Adrenal gland (tissue), 5 donors: Measurements from ENCODE around the gene ZNF416.

ENCODE experiments used
- POLR2A ChIP-seq, 2 donors: fragments of 450-650 bp; IDR thresholded peaks; one replicate each; pipeline ENCODE4 v1.6.1; 2017; ENCODE audit warnings: antibody characterized with exemption in 2 of 2, mild to moderate bottlenecking in 2 of 2, moderate library complexity in 1 of 2
- TF ChIP-seq, protein P1 (sequence below), 6 experiments: fragments of 450-650 bp in 4 of 6; fragments of 200-600 bp in 2 of 6; sonication (generic) in 1 of 6; IDR thresholded peaks; 1 replicate in 5 of 6; 2 replicates in 1 of 6; pipeline versions ENCODE4 v1.5.1 to v1.8.0; 2016 to 2021; ENCODE audit warnings: antibody characterized with exemption in 6 of 6, mild to moderate bottlenecking in 2 of 6, moderate library complexity in 1 of 6
- donor health status: DM: no; HTN: no; CAD: no.

DNA sequence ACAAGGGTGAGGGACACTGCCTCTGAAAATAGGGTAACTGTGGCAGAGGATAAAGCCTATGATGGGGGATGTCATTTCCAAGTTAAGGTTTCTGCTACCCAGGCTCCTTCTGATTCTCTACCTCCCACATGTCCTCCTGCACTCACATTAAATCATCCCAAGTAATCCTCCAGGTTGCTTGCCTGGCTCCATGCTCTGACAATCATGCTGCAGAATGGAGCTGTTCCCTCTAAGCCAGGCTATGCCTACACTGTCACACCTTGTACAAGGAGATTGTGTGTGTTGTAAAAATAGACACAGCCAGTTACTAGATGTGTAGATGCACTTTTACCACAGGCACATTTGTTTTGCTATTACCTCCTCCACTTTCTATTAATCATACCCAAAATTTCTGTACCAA lies 8.0 kb downstream of the ZNF416 start:
- TF ChIP-seq, protein P1, sequence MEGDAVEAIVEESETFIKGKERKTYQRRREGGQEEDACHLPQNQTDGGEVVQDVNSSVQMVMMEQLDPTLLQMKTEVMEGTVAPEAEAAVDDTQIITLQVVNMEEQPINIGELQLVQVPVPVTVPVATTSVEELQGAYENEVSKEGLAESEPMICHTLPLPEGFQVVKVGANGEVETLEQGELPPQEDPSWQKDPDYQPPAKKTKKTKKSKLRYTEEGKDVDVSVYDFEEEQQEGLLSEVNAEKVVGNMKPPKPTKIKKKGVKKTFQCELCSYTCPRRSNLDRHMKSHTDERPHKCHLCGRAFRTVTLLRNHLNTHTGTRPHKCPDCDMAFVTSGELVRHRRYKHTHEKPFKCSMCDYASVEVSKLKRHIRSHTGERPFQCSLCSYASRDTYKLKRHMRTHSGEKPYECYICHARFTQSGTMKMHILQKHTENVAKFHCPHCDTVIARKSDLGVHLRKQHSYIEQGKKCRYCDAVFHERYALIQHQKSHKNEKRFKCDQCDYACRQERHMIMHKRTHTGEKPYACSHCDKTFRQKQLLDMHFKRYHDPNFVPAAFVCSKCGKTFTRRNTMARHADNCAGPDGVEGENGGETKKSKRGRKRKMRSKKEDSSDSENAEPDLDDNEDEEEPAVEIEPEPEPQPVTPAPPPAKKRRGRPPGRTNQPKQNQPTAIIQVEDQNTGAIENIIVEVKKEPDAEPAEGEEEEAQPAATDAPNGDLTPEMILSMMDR (IDR thresholded peaks at IDR 0.05): no peak
- TF ChIP-seq POLR2A (IDR thresholded peaks at IDR 0.05): no peak
